Pancreas (tissue), 10 donors: ENCODE data around the gene EFCAB8. TPM values are rescaled to one million over a fixed set of nuclear protein-coding genes. Genes with fewer than 3 reads are reported as not detected.

Experiments used
- ATAC-seq, 4 donors: fragments of 200-7000 bp; cut with Tn5 transposase; one replicate each; pipeline versions ENCODE4 v1.8.0 to v1.9.1; 2020; ENCODE audit warnings: mild to moderate bottlenecking in 4 of 4, moderate library complexity in 4 of 4
- DNase-seq, 6 donors: peaks; one replicate each; pipeline ENCODE4 v3.0.0-alpha.2; 2020
- FAIRE-seq: peaks from 2 replicates; lab custom pipeline; 2012; peaks lifted over from hg19 to GRCh38; lab: Jason Lieb, UNC
- H3K27ac ChIP-seq, 4 donors: fragments of 200-600 bp; sonication (generic); 1 replicate in 3 of 4; 2 replicates in 1 of 4; pipeline versions ENCODE4 v1.5.0 to v1.8.0; 2020
- H3K27me3 ChIP-seq, 4 donors: fragments of 200-600 bp; one replicate each; pipeline ENCODE4 v1.8.0; 2021
- H3K36me3 ChIP-seq, 3 donors: fragments of 200-600 bp; sonication (generic) in 1 of 3; one replicate each; pipeline versions ENCODE4 v1.5.0 to v1.8.0; 2020 to 2021
- H3K4me1 ChIP-seq, 3 donors: fragments of 200-600 bp; one replicate each; pipeline ENCODE4 v1.8.0; 2021
- H3K4me3 ChIP-seq, 4 donors: fragments of 200-600 bp; sonication (generic) in 2 of 4; one replicate each; pipeline versions ENCODE4 v1.5.0 to v1.8.0; 2020 to 2021
- H3K9me3 ChIP-seq, 4 donors: fragments of 200-600 bp; one replicate each; pipeline ENCODE4 v1.8.0; 2021
- CTCF ChIP-seq, 4 donors: fragments of 200-600 bp; sonication (generic) in 3 of 4; IDR thresholded peaks; one replicate each; pipeline versions ENCODE4 v1.5.0 to v1.8.0; 2021; ENCODE audit warnings: antibody characterized with exemption in 4 of 4
- WGBS, 2 donors: extraction: QIAGEN DNeasy Blood & Tissue Kit; methylation state at CpG; one replicate each; pipeline ENCODE4 v1.1.7; 2013; 5-methylcytosine and 5-hydroxymethylcytosine counted together
- intact Hi-C, 3 donors: fragments of 100-400 bp; cut with DNase I; formaldehyde crosslinking; loops; one replicate each; pipeline versions ENCODE4 v1.11.1 to v1.14.2; 2022
- polyA plus RNA-seq, 2 donors: library from polyadenylated mRNA; stranded (reverse); fragments of 200-250 nt; gene quantifications; one replicate each; pipeline ENCODE4 v1.2.3, GENCODE V29; 2013
- total RNA-seq, 6 donors: library from RNA; stranded (reverse); fragmentation: NEBNext Ultra II Directional in 4 of 6; extraction: Animal tissue kit (Norgen Biotek cat#: 25700) in 4 of 6; gene quantifications; one replicate each; pipeline versions ENCODE4 v1.2.1 to v1.2.4, GENCODE V29; 2021 to 2023
- donor health status: healthy with polysubstance abuse.
- donor health status: DM: no; HTN: no; CAD: no; lungs with moderate emphysema.
- donor health status: DM: no; HTN: no; CAD: no.
- donor health status: control.
- donor health status: control.
- donor health status: Bipolar disorder and iron deficiency.
- donor health status: DM: yes; HTN: yes; CAD: no.
- donor health status: DM: no; HTN: no; CAD: no.
- donor health status: DM: no; HTN: no; CAD: no.
- donor health status: DM: yes; HTN: yes; CAD: no.

EFCAB8 gene
- total and polyA plus RNA-seq, 8 donors, result 0.12 to 0.35 (median 0.19) TPM; not detected in 1

- ATAC-seq (no peak), DNase-seq (no peak), FAIRE-seq (no peak)
- Histone ChIP-seq H3K36me3 (no peaks in the 10 kb centered on the region), H3K27ac (no peak overlapping the region), H3K27me3 (no peaks in the 10 kb centered on the region), H3K9me3 (no peaks in the 10 kb centered on the region), H3K4me3 (no peak overlapping the region), H3K4me1 (no peaks in the 10 kb centered on the region)
- 74 to 79% methylated on average over 16 of the region's 16 CpGs for WGBS, 2 donors
- no peak for TF ChIP-seq CTCF (IDR thresholded peaks at IDR 0.05)
- intact Hi-C loops, result no loop called here
Observed at GRCh38 chr20:32988008-32988407, 129.3 kb downstream of the EFCAB8 start.

GRCh38 chr20:32989507-32990283, 131.0 kb downstream of the EFCAB8 start:
- 73% methylated on average over 14 of the region's 14 CpGs for WGBS, 2 donors
- TF ChIP-seq CTCF (IDR thresholded peaks at IDR 0.05), result no peak
- intact Hi-C loops, result no loop called here
- no peaks in the 10 kb centered on the region for H3K36me3 ChIP-seq
- ATAC-seq (no peak), FAIRE-seq (no peak), DNase-seq (no peak)
- no peaks in the 10 kb centered on the region for H3K4me1 ChIP-seq
- no peak overlapping the region for H3K27ac ChIP-seq
- H3K27me3 ChIP-seq, result no peaks in the 10 kb centered on the region
- no peaks in the 10 kb centered on the region for H3K9me3 ChIP-seq
- no peak overlapping the region for H3K4me3 ChIP-seq

- ATAC-seq (no peak), FAIRE-seq (no peak), DNase-seq (no peak)
- no peak overlapping the region for H3K4me3 ChIP-seq
- H3K36me3 ChIP-seq, result no peaks in the 10 kb centered on the region
- 63% methylated on average over 3 of the region's 3 CpGs for WGBS, 2 donors
- no peak for TF ChIP-seq CTCF (IDR thresholded peaks at IDR 0.05)
- no peaks in the 10 kb centered on the region for H3K4me1 ChIP-seq
- no peak overlapping the region for H3K27ac ChIP-seq
- no peaks in the 10 kb centered on the region for H3K27me3 ChIP-seq
- intact Hi-C loops, result no loop called here
- H3K9me3 ChIP-seq, result no peaks in the 10 kb centered on the region
Observed at GRCh38 chr20:32990426-32990825, 131.7 kb downstream of the EFCAB8 start.

GRCh38 chr20:32991383-32991782, 132.7 kb downstream of the EFCAB8 start:
- H3K36me3 ChIP-seq, result no peaks in the 10 kb centered on the region
- H3K4me1 ChIP-seq, result no peaks in the 10 kb centered on the region
- no peak for FAIRE-seq
- 46 to 55% methylated on average over 3 of the region's 3 CpGs for WGBS, 2 donors
- no peak for DNase-seq
- H3K27me3 ChIP-seq, result no peaks in the 10 kb centered on the region
- no peak for ATAC-seq
- H3K27ac ChIP-seq, result no peak overlapping the region
- no peaks in the 10 kb centered on the region for H3K9me3 ChIP-seq
- intact Hi-C loops, result no loop called here
- TF ChIP-seq CTCF (IDR thresholded peaks at IDR 0.05), result no peak
- no peak overlapping the region for H3K4me3 ChIP-seq
